ENCODE results near the gene ACSS2. TPM values are rescaled to one million over a fixed set of nuclear protein-coding genes. Genes with fewer than 3 reads are reported as not detected.

The ACSS2 gene
- total RNA-seq, 2 experiments from 2014 or later = 27.4 to 29.6 TPM

- H3K36me3 Mint-ChIP-seq = no peaks in the 10 kb centered on the region
- POLR2A ChIA-PET = no interaction called here
- H3K27ac Mint-ChIP-seq = no peak overlapping the region
- H3K4me3 Mint-ChIP-seq = no peak overlapping the region
- DNase-seq = no peak
- no peaks in the 10 kb centered on the region for H3K9me3 Mint-ChIP-seq
- no peaks in the 10 kb centered on the region for H3K4me1 Mint-ChIP-seq
- H3K27me3 Mint-ChIP-seq = peaks cover 6% of the 10 kb centered on the region
- no peak for ATAC-seq (ENCODE audit: low read depth)
Measured at GRCh38 chr20:34970846-34971560, 94.6 kb downstream of the ACSS2 start.

- Mint-ChIP-seq H3K27ac (no peak overlapping the region), H3K36me3 (no peaks in the 10 kb centered on the region), H3K4me1 (no peaks in the 10 kb centered on the region), H3K4me3 (no peak overlapping the region), H3K9me3 (no peaks in the 10 kb centered on the region), H3K27me3 (peaks cover 6% of the 10 kb centered on the region)
- ATAC-seq (ENCODE audit: low read depth) (no peak), DNase-seq (no peak)
- POLR2A ChIA-PET = interaction anchor here (0.5 kb wide), 1 partner anchor 12 kb away, joined by 4 read pairs; no protein-coding TSS in a partner anchor
Measured at GRCh38 chr20:34971561-34972235, 95.3 kb downstream of the ACSS2 start.

DNA sequence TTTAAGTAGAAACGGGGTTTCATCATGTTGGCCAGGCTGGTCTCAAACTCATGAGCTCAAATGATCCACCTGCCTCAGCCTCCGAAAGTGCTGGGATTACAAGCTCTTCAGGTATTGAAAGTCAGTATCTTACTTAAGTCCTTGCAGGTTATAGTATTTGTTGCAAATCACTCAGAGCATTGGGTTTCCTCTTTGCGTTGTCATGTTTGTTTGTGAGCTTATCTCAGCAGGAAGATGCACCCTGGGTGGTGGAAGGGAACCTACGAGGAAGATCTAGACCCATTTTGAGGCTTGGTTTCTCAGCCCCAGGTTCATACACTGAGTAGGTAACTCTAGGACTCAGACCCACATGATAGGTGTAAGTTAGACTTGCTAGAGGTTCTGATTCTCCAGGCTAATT, 97.8 kb downstream of the ACSS2 start:
- POLR2A ChIA-PET = no interaction called here
- ATAC-seq (ENCODE audit: low read depth) (no peak), DNase-seq (no peak)
- no peaks in the 10 kb centered on the region for H3K36me3 Mint-ChIP-seq
- H3K9me3 Mint-ChIP-seq = no peaks in the 10 kb centered on the region
- peaks cover 6% of the 10 kb centered on the region for H3K27me3 Mint-ChIP-seq
- H3K27ac Mint-ChIP-seq = no peak overlapping the region
- no peaks in the 10 kb centered on the region for H3K4me1 Mint-ChIP-seq
- H3K4me3 Mint-ChIP-seq = no peak overlapping the region

DNA sequence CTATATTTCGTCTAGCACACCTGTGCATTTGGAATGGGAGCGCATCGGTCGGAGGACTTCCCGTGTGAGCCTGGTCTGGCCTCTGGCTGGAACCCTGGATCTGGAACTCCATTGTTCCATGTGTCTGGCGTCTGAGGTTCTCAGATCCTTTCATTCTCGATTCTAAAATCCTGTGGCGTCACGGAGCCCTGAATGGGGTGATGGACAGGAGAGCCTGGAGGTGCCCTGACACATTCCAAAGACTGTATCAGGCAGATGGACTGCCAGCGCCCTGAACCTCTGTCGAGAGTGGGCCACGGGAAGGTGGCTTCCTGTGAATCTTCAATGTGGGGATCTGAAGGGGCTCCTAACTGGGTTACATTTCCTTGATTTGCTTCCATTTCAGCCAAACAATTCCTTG, 99.9 kb downstream of the ACSS2 start:
- no peaks in the 10 kb centered on the region for H3K9me3 Mint-ChIP-seq
- H3K27ac Mint-ChIP-seq = no peak overlapping the region
- ATAC-seq (ENCODE audit: low read depth) = no peak
- H3K4me1 Mint-ChIP-seq = no peaks in the 10 kb centered on the region
- no peak overlapping the region for H3K4me3 Mint-ChIP-seq
- no peak for DNase-seq
- H3K36me3 Mint-ChIP-seq = no peaks in the 10 kb centered on the region
- H3K27me3 Mint-ChIP-seq = peaks cover 7% of the 10 kb centered on the region
- POLR2A ChIA-PET = no interaction called here

Other genes starting within 250 kb of the ACSS2 start
- gene PIGU, start 199.5 kb upstream of the ACSS2 start, total RNA-seq = 10 to 100 TPM; 17.0 to 19.1 TPM
- 1 to 10 TPM; 2.1 TPM for gene TP53INP2, start 172.3 kb upstream of the ACSS2 start, total RNA-seq
- gene NCOA6, start 51.0 kb upstream of the ACSS2 start, total RNA-seq = 10 to 100 TPM; 31.7 to 32.6 TPM
- 10 to 100 TPM; 19.8 to 20.1 TPM for gene GGT7, start 3.8 kb upstream of the ACSS2 start, total RNA-seq
- gene GSS, start 79.2 kb downstream of the ACSS2 start, total RNA-seq = 10 to 100 TPM; 53.8 to 57.2 TPM
- under 1 TPM; 0.20 to 0.55 TPM for gene MYH7B, start 79.3 kb downstream of the ACSS2 start, total RNA-seq
- 10 to 100 TPM; 59.9 to 60.6 TPM for gene TRPC4AP, start 216.2 kb downstream of the ACSS2 start, total RNA-seq

Data from activated naive CD8-positive, alpha-beta T cell treated with anti-CD3 and anti-CD28 coated beads, Interleukin-2, amount 10 ng/mL, durations not matched to agents 7 days and 5 days (primary cell).